ENCODE measurements around the gene RASA3.

The RASA3 gene

GRCh38 chr13:114087430-114087829 is 45.0 kb downstream of the RASA3 start:
- H3K27me3 ChIP-seq (replicated peaks) = no peaks in the 10 kb centered on the region
- no peak for TF ChIP-seq CTCF (IDR thresholded peaks at IDR 0.05; ENCODE audit: low read depth, low read length, missing control alignments)
- in situ Hi-C loops (cut with HindIII; ENCODE audit: low pct_ligation_motif_present, low sequenced_read_pairs) = no loop called here

GRCh38 chr13:114082849-114083645 is 49.4 kb downstream of the RASA3 start:
- DNase-seq = no peak
- in situ Hi-C loops (cut with HindIII; ENCODE audit: low pct_ligation_motif_present, low sequenced_read_pairs) = no loop called here
- Histone ChIP-seq H3K27me3 (replicated peaks) (no peaks in the 10 kb centered on the region), H3K27ac (no peak overlapping the region), H3K36me3 (replicated peaks) (peaks cover 7% of the 10 kb centered on the region), H3K4me3 (ENCODE audit: low read depth, low read length) (no peak overlapping the region)
- no peak for TF ChIP-seq CTCF (IDR thresholded peaks at IDR 0.05; ENCODE audit: low read depth, low read length, missing control alignments)

More at GRCh38 chr13:114087430-114087829, 45.0 kb downstream of the RASA3 start:
- Histone ChIP-seq H3K27ac (no peak overlapping the region), H3K36me3 (replicated peaks) (peaks cover 2% of the 10 kb centered on the region), H3K4me3 (ENCODE audit: low read depth, low read length) (no peak overlapping the region)
- no peak for DNase-seq

- Histone ChIP-seq H3K4me3 (ENCODE audit: low read depth, low read length) (no peak overlapping the region), H3K27me3 (replicated peaks) (no peaks in the 10 kb centered on the region), H3K36me3 (replicated peaks) (peaks cover 5% of the 10 kb centered on the region), H3K27ac (no peak overlapping the region)
- TF ChIP-seq CTCF (IDR thresholded peaks at IDR 0.05; ENCODE audit: low read depth, low read length, missing control alignments) = no peak
- in situ Hi-C loops (cut with HindIII; ENCODE audit: low pct_ligation_motif_present, low sequenced_read_pairs) = no loop called here
- DNase-seq = no peak
Observed at GRCh38 chr13:114081761-114082681, 50.4 kb downstream of the RASA3 start.

- no peak overlapping the region for H3K4me3 ChIP-seq (ENCODE audit: low read depth, low read length)
- no peak for DNase-seq
- H3K27ac ChIP-seq = no peak overlapping the region
- no peak for TF ChIP-seq CTCF (IDR thresholded peaks at IDR 0.05; ENCODE audit: low read depth, low read length, missing control alignments)
- no peaks in the 10 kb centered on the region for H3K27me3 ChIP-seq (replicated peaks)
- in situ Hi-C loops (cut with HindIII; ENCODE audit: low pct_ligation_motif_present, low sequenced_read_pairs) = no loop called here
- peaks cover 5% of the 10 kb centered on the region for H3K36me3 ChIP-seq (replicated peaks)
Observed at GRCh38 chr13:114080739-114081561, 51.5 kb downstream of the RASA3 start.

- peaks cover 8% of the 10 kb centered on the region for H3K36me3 ChIP-seq (replicated peaks)
- no peak for TF ChIP-seq CTCF (IDR thresholded peaks at IDR 0.05; ENCODE audit: low read depth, low read length, missing control alignments)
- H3K27me3 ChIP-seq (replicated peaks) = no peaks in the 10 kb centered on the region
- in situ Hi-C loops (cut with HindIII; ENCODE audit: low pct_ligation_motif_present, low sequenced_read_pairs) = no loop called here
- no peak overlapping the region for H3K4me3 ChIP-seq (ENCODE audit: low read depth, low read length)
- DNase-seq = no peak
- no peak overlapping the region for H3K27ac ChIP-seq
Observed at GRCh38 chr13:114079601-114080536, 52.6 kb downstream of the RASA3 start.
